ENCODE data around the gene ASTL. TPM values are rescaled to one million over a fixed set of nuclear protein-coding genes. Genes with fewer than 3 reads are reported as not detected.

Gene ASTL
- total and polyA plus RNA-seq, 9 of the 15 experiments (the other 6 are each of a cell fraction or from before 2014, with no cell fraction given), result not detected

- TF ChIP-seq ZNF699 (CRISPR knock-in tag; IDR thresholded peaks at IDR 0.05; ENCODE audit: insufficient replicate concordance) (no peak), FOSL1 (tag; conservative IDR thresholded peaks at IDR 0.05) (peak; percentile 27; the same call in 1 of the 2 replicates), BMI1 (IDR thresholded peaks at IDR 0.05; ENCODE audit: low read length) (no peak), PML (IDR thresholded peaks at IDR 0.05; ENCODE audit: low read length) (no peak), ELK3 (CRISPR knock-in tag; IDR thresholded peaks at IDR 0.05) (no peak), NEUROD1 (IDR thresholded peaks at IDR 0.05; ENCODE audit: borderline replicate concordance, low read depth, low read length, partially characterized antibody) (peak; percentile 58), CXXC5 (CRISPR knock-in tag; IDR thresholded peaks at IDR 0.05) (peak; percentile 48; the same call in 1 of the 2 replicates), TBP (optimal IDR thresholded peaks at IDR 0.05; ENCODE audit: low read depth, low read length) (peak; percentile 45), KLF10 (CRISPR knock-in tag; IDR thresholded peaks at IDR 0.05) (no peak), ETS2 (tag; IDR thresholded peaks at IDR 0.05; ENCODE audit: borderline replicate concordance, poor library complexity, severe bottlenecking) (no peak), ZNF184 (CRISPR knock-in tag; IDR thresholded peaks at IDR 0.05) (no peak), STAG1 (CRISPR knock-in tag; IDR thresholded peaks at IDR 0.05; ENCODE audit: borderline replicate concordance) (no peak), MTA3 (IDR thresholded peaks at IDR 0.05; ENCODE audit: borderline replicate concordance) (peak; percentile 66; the same call in 1 of the 2 replicates), CBX3 (IDR thresholded peaks at IDR 0.05; ENCODE audit: borderline replicate concordance in 1 of 2, low read length in 2 of 2) (peak in 1 of 2 experiments; percentile 53; a peak in 1 of 3 replicates), MBD2 (IDR thresholded peaks at IDR 0.05; ENCODE audit: borderline replicate concordance, low read depth) (0 out of 2 replicates have a peak, but pooled peaks have one; percentile 39), CBX8 (IDR thresholded peaks at IDR 0.05; ENCODE audit: borderline replicate concordance, extremely low read depth, low read depth, low read length, poor library complexity, severe bottlenecking) (no peak), SP1 (CRISPR knock-in tag; IDR thresholded peaks at IDR 0.05) (no peak), FOXJ2 (tag; IDR thresholded peaks at IDR 0.05) (no peak), NFYB (IDR thresholded peaks at IDR 0.05; ENCODE audit: extremely low read depth, insufficient read length) (no peak), MIER1 (IDR thresholded peaks at IDR 0.05; ENCODE audit: low read depth) (no peak), MAFG (tag; conservative IDR thresholded peaks at IDR 0.05) (peak; percentile 71), ZNF584 (CRISPR knock-in tag; IDR thresholded peaks at IDR 0.05; ENCODE audit: low read depth) (peak; percentile 82), PRMT5 (CRISPR knock-in tag; IDR thresholded peaks at IDR 0.05) (no peak)
Measured at GRCh38 chr2:96157649-96158553, 19.6 kb upstream of the ASTL start (continued).
